ENCODE data around the gene TESMIN. TPM values are rescaled to one million over a fixed set of nuclear protein-coding genes. Genes with fewer than 3 reads are reported as not detected.

Gene TESMIN, protein sequence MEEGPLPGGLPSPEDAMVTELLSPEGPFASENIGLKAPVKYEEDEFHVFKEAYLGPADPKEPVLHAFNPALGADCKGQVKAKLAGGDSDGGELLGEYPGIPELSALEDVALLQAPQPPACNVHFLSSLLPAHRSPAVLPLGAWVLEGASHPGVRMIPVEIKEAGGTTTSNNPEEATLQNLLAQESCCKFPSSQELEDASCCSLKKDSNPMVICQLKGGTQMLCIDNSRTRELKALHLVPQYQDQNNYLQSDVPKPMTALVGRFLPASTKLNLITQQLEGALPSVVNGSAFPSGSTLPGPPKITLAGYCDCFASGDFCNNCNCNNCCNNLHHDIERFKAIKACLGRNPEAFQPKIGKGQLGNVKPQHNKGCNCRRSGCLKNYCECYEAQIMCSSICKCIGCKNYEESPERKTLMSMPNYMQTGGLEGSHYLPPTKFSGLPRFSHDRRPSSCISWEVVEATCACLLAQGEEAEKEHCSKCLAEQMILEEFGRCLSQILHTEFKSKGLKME
- 24.8 TPM for total RNA-seq (2021; ENCODE audit: unreplicated experiment)
- polyA plus RNA-seq (2012), result 16.2 and 21.3 TPM in 2 replicates
- Bru-seq, nascent RNA, result percentile 58 among the genes with signal in this experiment
- percentile 58 among the genes with signal in this experiment for BruChase-seq, experiment 1, labeled RNA remaining after a 6-hour chase
- BruChase-seq, experiment 2, labeled RNA remaining after a 2-hour chase, result percentile 67 among the genes with signal in this experiment
- long read RNA-seq, partial matches to known transcripts, result 14 of 29 reads
- long read RNA-seq, other reads (novel, unspliced or antisense), result 13 of 29 reads

- Histone ChIP-seq H3K27me3 (ENCODE audit: insufficient read depth, low read length) (no peaks in the 10 kb centered on the region), H3K9me2 (ENCODE audit: insufficient read depth) (no peaks in the 10 kb centered on the region), H2AFZ (ENCODE audit: low read depth, low read length, poor library complexity, severe bottlenecking) (peak within 1 kb of the TSS; percentile 35), H3K27ac (ENCODE audit: low read depth, low read length) (peak within 1 kb of the TSS; percentile 77; the same call in 1 of the 2 replicates), H3K4me3 (replicated peaks in 1 of 2; ENCODE audit: low read depth in 1 of 2, low read length in 2 of 2) (peak within 1 kb of the TSS; percentile 37 to 58), H3K79me2 (ENCODE audit: insufficient read depth, low read length) (no peaks in the 10 kb centered on the region), H3K9me3 (ENCODE audit: control insufficient read depth in 1 of 2, insufficient read depth in 1 of 2, low read depth in 1 of 2, low read length in 2 of 2) (no peaks in the 10 kb centered on the region), H3K4me2 (ENCODE audit: low read length) (peak within 1 kb of the TSS; percentile 68), H3K4me1 (ENCODE audit: control insufficient read depth in 1 of 2, insufficient read depth in 2 of 2, low read length in 2 of 2) (peaks cover 0 to 3% of the 10 kb centered on the region in 2 experiments; a peak in 1 of 4 replicates), H4K20me1 (ENCODE audit: insufficient read depth) (no peaks in the 10 kb centered on the region), H3K36me3 (ENCODE audit: control insufficient read depth in 1 of 2, insufficient read depth in 2 of 2, low read length in 2 of 2) (peaks cover 0 to 11% of the 10 kb centered on the region in 2 experiments; a peak in 2 of 4 replicates), H3K9ac (ENCODE audit: low read length) (peak within 1 kb of the TSS; percentile 78)
- no peak for TF ChIP-seq EGR1 (IDR thresholded peaks at IDR 0.05; ENCODE audit: low read depth)
- TF ChIP-seq, protein P1, sequence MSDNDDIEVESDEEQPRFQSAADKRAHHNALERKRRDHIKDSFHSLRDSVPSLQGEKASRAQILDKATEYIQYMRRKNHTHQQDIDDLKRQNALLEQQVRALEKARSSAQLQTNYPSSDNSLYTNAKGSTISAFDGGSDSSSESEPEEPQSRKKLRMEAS (IDR thresholded peaks at IDR 0.05), result peak; percentile 58; the same call in 1 of the 2 replicates
- TF ChIP-seq, protein P2, sequence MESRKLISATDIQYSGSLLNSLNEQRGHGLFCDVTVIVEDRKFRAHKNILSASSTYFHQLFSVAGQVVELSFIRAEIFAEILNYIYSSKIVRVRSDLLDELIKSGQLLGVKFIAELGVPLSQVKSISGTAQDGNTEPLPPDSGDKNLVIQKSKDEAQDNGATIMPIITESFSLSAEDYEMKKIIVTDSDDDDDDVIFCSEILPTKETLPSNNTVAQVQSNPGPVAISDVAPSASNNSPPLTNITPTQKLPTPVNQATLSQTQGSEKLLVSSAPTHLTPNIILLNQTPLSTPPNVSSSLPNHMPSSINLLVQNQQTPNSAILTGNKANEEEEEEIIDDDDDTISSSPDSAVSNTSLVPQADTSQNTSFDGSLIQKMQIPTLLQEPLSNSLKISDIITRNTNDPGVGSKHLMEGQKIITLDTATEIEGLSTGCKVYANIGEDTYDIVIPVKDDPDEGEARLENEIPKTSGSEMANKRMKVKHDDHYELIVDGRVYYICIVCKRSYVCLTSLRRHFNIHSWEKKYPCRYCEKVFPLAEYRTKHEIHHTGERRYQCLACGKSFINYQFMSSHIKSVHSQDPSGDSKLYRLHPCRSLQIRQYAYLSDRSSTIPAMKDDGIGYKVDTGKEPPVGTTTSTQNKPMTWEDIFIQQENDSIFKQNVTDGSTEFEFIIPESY (IDR thresholded peaks at IDR 0.05; ENCODE audit: extremely low read depth, insufficient replicate concordance, low read length), result no peak
- no peak for TF ChIP-seq TCF7L2 (IDR thresholded peaks at IDR 0.05; ENCODE audit: borderline replicate concordance, extremely low read depth, insufficient read depth, insufficient read length)
- TF ChIP-seq SP1 (IDR thresholded peaks at IDR 0.05; ENCODE audit: low read depth), result peak; percentile 47; the same call in 1 of the 2 replicates
- TF ChIP-seq, protein P3, sequence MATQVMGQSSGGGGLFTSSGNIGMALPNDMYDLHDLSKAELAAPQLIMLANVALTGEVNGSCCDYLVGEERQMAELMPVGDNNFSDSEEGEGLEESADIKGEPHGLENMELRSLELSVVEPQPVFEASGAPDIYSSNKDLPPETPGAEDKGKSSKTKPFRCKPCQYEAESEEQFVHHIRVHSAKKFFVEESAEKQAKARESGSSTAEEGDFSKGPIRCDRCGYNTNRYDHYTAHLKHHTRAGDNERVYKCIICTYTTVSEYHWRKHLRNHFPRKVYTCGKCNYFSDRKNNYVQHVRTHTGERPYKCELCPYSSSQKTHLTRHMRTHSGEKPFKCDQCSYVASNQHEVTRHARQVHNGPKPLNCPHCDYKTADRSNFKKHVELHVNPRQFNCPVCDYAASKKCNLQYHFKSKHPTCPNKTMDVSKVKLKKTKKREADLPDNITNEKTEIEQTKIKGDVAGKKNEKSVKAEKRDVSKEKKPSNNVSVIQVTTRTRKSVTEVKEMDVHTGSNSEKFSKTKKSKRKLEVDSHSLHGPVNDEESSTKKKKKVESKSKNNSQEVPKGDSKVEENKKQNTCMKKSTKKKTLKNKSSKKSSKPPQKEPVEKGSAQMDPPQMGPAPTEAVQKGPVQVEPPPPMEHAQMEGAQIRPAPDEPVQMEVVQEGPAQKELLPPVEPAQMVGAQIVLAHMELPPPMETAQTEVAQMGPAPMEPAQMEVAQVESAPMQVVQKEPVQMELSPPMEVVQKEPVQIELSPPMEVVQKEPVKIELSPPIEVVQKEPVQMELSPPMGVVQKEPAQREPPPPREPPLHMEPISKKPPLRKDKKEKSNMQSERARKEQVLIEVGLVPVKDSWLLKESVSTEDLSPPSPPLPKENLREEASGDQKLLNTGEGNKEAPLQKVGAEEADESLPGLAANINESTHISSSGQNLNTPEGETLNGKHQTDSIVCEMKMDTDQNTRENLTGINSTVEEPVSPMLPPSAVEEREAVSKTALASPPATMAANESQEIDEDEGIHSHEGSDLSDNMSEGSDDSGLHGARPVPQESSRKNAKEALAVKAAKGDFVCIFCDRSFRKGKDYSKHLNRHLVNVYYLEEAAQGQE (IDR thresholded peaks at IDR 0.05; ENCODE audit: low read depth), result no peak
- no peak for TF ChIP-seq EZH2phosphoT487 (IDR thresholded peaks at IDR 0.05; ENCODE audit: borderline replicate concordance)
- no peak for TF ChIP-seq FOSL1 (IDR thresholded peaks at IDR 0.05; ENCODE audit: low read depth)
- TF ChIP-seq RAD21 (IDR thresholded peaks at IDR 0.05; ENCODE audit: low read depth), result no peak
- TF ChIP-seq, protein P4, sequence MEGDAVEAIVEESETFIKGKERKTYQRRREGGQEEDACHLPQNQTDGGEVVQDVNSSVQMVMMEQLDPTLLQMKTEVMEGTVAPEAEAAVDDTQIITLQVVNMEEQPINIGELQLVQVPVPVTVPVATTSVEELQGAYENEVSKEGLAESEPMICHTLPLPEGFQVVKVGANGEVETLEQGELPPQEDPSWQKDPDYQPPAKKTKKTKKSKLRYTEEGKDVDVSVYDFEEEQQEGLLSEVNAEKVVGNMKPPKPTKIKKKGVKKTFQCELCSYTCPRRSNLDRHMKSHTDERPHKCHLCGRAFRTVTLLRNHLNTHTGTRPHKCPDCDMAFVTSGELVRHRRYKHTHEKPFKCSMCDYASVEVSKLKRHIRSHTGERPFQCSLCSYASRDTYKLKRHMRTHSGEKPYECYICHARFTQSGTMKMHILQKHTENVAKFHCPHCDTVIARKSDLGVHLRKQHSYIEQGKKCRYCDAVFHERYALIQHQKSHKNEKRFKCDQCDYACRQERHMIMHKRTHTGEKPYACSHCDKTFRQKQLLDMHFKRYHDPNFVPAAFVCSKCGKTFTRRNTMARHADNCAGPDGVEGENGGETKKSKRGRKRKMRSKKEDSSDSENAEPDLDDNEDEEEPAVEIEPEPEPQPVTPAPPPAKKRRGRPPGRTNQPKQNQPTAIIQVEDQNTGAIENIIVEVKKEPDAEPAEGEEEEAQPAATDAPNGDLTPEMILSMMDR (IDR thresholded peaks at IDR 0.05 in 2 of 3, conservative IDR thresholded peaks at IDR 0.05 in 1 of 3; ENCODE audit: borderline replicate concordance in 1 of 3, insufficient read depth in 1 of 3, low read depth in 2 of 3, low read length in 2 of 3), result no peak
- peak; percentile 82 for TF ChIP-seq POLR2AphosphoS5 (IDR thresholded peaks at IDR 0.05; ENCODE audit: low read depth, low read length)
- peak; percentile 34 for TF ChIP-seq POLR2A (IDR thresholded peaks at IDR 0.05; ENCODE audit: borderline replicate concordance, extremely low read depth, insufficient read depth, insufficient read length)
- peak; percentile 51 for TF ChIP-seq ZFX (IDR thresholded peaks at IDR 0.05)
- no peak for TF ChIP-seq YY1 (IDR thresholded peaks at IDR 0.05; ENCODE audit: extremely low read depth, insufficient replicate concordance, low read depth, low read length)
- RAD21 ChIA-PET (ENCODE audit: low non-redundant PET in 1 of 2, low total read pairs in 2 of 2, uncharacterized antibody in 2 of 2, unreplicated experiment in 2 of 2), result no interaction called here
- BruUV-seq (replicated peaks), result no TSS peak
- POLR2A ChIA-PET, result no interaction called here
- peak; percentile 64 for DNase-seq (ENCODE audit: low read depth, low spot score)
- CTCF ChIA-PET, result no interaction called here
- intact Hi-C loops (cut with micrococcal nuclease), result no loop called here
- peak; percentile 91 for ATAC-seq
Observed at GRCh38 chr11:68751331-68751856, at the start of gene TESMIN. TESMIN (minus strand) TSS chr11:68751520; CDS start chr11:68750660, 860 bp downstream.
